Neutrophil (primary cell): Measurements from ENCODE around the gene HPSE2.
"Not testable (repeated sequence)": the region's sequence is repeated elsewhere in the genome, so short reads cannot be mapped to it uniquely, and the experiment has no call there.

Experiments
- H3K27ac ChIP-seq: fragments of 200-600 bp; sonication (generic); 2 replicates; pipeline ENCODE4 v1.5.1; 2016; ENCODE audit warnings: mild to moderate bottlenecking, moderate library complexity
- H3K27me3 ChIP-seq: fragments of 200-600 bp; sonication (generic); 2 replicates; pipeline ENCODE4 v1.6.0; 2016; ENCODE audit warnings: mild to moderate bottlenecking
- H3K36me3 ChIP-seq: fragments of 200-600 bp; sonication (generic); 2 replicates; pipeline ENCODE4 v1.5.1; 2017
- H3K4me1 ChIP-seq, 2 experiments: fragments of 200-600 bp in 1 of 2; sonication (generic) in 1 of 2; 1 replicate in 1 of 2; 2 replicates in 1 of 2; pipeline versions ENCODE4 v1.5.1 to v1.6.1; 2013 to 2016; ENCODE audit warnings: low read depth in 1 of 2, low read length in 1 of 2, mild to moderate bottlenecking in 1 of 2, moderate library complexity in 1 of 2; ENCODE audit not compliant: control insufficient read depth in 1 of 2, insufficient read depth in 1 of 2
- H3K4me3 ChIP-seq, 2 experiments: fragments of 200-600 bp in 1 of 2; sonication (generic) in 1 of 2; 1 replicate in 1 of 2; 2 replicates in 1 of 2; pipeline ENCODE4 v1.5.1; 2013 to 2016; ENCODE audit warnings: low read depth in 1 of 2, low read length in 1 of 2, mild to moderate bottlenecking in 1 of 2, moderate library complexity in 1 of 2
- H3K9me3 ChIP-seq: fragments of 200-600 bp; sonication (generic); 2 replicates; pipeline ENCODE4 v1.5.1; 2016
- CTCF ChIP-seq: fragments of 200-600 bp; sonication (generic); IDR thresholded peaks from 2 replicates; pipeline ENCODE4 v1.5.1; 2016; ENCODE audit warnings: antibody characterized with exemption

Gene HPSE2

GRCh38 chr10:99007457-99007856 is 228.2 kb downstream of the HPSE2 start:
- no peak overlapping the region for H3K4me3 ChIP-seq

GRCh38 chr10:99005254-99005653 is 230.4 kb downstream of the HPSE2 start:
- Histone ChIP-seq H3K27me3 (no peaks in the 10 kb centered on the region), H3K36me3 (no peaks in the 10 kb centered on the region), H3K4me3 (no peak overlapping the region), H3K4me1 (no peaks in the 10 kb centered on the region), H3K9me3 (peaks cover 10% of the 10 kb centered on the region), H3K27ac (no peak overlapping the region)
- TF ChIP-seq CTCF, result no peak

More at GRCh38 chr10:99007457-99007856, 228.2 kb downstream of the HPSE2 start:
- H3K36me3 ChIP-seq, result no peaks in the 10 kb centered on the region
- H3K27me3 ChIP-seq, result no peaks in the 10 kb centered on the region
- H3K27ac ChIP-seq, result no peak overlapping the region
- no peak for TF ChIP-seq CTCF
- H3K9me3 ChIP-seq, result peaks cover 10% of the 10 kb centered on the region
- H3K4me1 ChIP-seq, result no peaks in the 10 kb centered on the region

GRCh38 chr10:99004738-99005137 is 230.9 kb downstream of the HPSE2 start:
- no peaks in the 10 kb centered on the region for H3K27me3 ChIP-seq
- no peak for TF ChIP-seq CTCF
- no peak overlapping the region for H3K27ac ChIP-seq
- H3K9me3 ChIP-seq, result peaks cover 10% of the 10 kb centered on the region
- H3K4me3 ChIP-seq, result no peak overlapping the region
- no peaks in the 10 kb centered on the region for H3K36me3 ChIP-seq
- H3K4me1 ChIP-seq, result no peaks in the 10 kb centered on the region

GRCh38 chr10:99002392-99002791 is 233.3 kb downstream of the HPSE2 start:
- no peak for TF ChIP-seq CTCF
- Histone ChIP-seq H3K27me3 (no peaks in the 10 kb centered on the region), H3K36me3 (no peaks in the 10 kb centered on the region), H3K27ac (no peak overlapping the region), H3K9me3 (peaks cover 10% of the 10 kb centered on the region), H3K4me1 (no peaks in the 10 kb centered on the region), H3K4me3 (no peak overlapping the region)

- no peaks in the 10 kb centered on the region for H3K4me1 ChIP-seq
- no peak for TF ChIP-seq CTCF
- no peak overlapping the region for H3K4me3 ChIP-seq
- H3K27ac ChIP-seq, result no peak overlapping the region
- no peaks in the 10 kb centered on the region for H3K36me3 ChIP-seq
- H3K9me3 ChIP-seq, result no peaks in the 10 kb centered on the region
- H3K27me3 ChIP-seq, result no peaks in the 10 kb centered on the region
These were observed 238.1 kb downstream of the HPSE2 start for GRCh38 chr10:98997596-98997995.

- Histone ChIP-seq H3K27me3 (no peaks in the 10 kb centered on the region), H3K27ac (no peak overlapping the region), H3K4me1 (no peaks in the 10 kb centered on the region), H3K9me3 (no peaks in the 10 kb centered on the region), H3K36me3 (no peaks in the 10 kb centered on the region), H3K4me3 (no peak overlapping the region)
- TF ChIP-seq CTCF, result no peak
These were observed 241.6 kb downstream of the HPSE2 start for GRCh38 chr10:98994030-98994429.

- not testable (repeated sequence) for H3K27ac ChIP-seq, H3K36me3 ChIP-seq, H3K27me3 ChIP-seq, H3K9me3 ChIP-seq, H3K4me1 ChIP-seq, H3K4me3 ChIP-seq
These were observed 251.9 kb downstream of the HPSE2 start for GRCh38 chr10:98983751-98984150.
